Hematopoietic multipotent progenitor cell treated with erythropoietin and hydrocortisone succinate and interleukin-3 and kit ligand, for 6 days (in vitro differentiated cells): Measurements from ENCODE around the gene ZBTB16.
A peak's percentile ranks its signal among the peaks of the same experiment; 100 is the strongest.

ENCODE experiments used
- DNase-seq: peaks from one replicate; pipeline ENCODE4 v3.0.0-alpha.2; 2015

ZBTB16 gene

GRCh38 chr11:114193730-114194679 lies 134.5 kb downstream of the ZBTB16 start:
- no peak for DNase-seq

DNA sequence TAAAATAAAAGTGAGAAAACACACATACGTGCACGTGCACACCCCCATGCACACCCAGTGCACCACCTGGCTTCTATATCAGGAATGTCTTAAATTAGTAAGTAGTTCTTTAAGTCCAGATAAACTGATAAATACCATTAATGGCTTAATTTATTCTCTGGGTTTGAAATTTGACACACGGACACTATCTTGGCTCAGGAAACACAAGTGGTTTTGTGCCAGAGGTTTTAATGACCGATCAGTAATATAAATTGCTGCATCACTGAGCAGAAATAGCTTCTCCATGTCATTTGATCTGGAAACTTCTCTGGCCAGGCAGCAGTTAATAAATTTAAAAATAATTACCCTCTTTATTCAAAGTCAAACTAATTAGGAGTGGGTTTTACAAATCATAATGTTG lies 135.2 kb downstream of the ZBTB16 start:
- no peak for DNase-seq

- no peak for DNase-seq
These were observed 135.6 kb downstream of the ZBTB16 start for GRCh38 chr11:114195151-114195550.

- DNase-seq, result peak; percentile 49
These were observed 136.6 kb downstream of the ZBTB16 start for GRCh38 chr11:114195981-114196731.

GRCh38 chr11:114196997-114197703 lies 137.6 kb downstream of the ZBTB16 start:
- DNase-seq, result no peak

- DNase-seq, result no peak
These were observed 138.4 kb downstream of the ZBTB16 start for GRCh38 chr11:114197799-114198500.

DNA sequence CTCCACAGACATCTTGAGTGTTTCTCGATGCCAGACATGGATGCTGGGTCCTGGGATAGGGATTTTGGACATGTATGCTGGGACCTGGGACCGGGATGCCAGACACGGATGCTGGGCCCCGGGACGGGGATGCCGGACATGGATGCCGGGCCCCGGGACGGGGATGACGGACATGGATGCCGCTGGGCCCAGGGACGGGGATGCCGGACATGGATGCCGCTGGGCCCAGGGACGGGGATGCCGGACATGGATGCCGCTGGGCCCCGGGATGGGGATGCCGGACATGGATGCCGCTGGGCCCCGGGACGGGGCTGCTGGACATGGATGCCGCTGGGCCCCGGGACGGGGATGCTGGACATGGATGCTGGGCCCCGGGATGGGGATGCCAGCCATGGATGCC lies 139.5 kb downstream of the ZBTB16 start:
- no peak for DNase-seq

DNA sequence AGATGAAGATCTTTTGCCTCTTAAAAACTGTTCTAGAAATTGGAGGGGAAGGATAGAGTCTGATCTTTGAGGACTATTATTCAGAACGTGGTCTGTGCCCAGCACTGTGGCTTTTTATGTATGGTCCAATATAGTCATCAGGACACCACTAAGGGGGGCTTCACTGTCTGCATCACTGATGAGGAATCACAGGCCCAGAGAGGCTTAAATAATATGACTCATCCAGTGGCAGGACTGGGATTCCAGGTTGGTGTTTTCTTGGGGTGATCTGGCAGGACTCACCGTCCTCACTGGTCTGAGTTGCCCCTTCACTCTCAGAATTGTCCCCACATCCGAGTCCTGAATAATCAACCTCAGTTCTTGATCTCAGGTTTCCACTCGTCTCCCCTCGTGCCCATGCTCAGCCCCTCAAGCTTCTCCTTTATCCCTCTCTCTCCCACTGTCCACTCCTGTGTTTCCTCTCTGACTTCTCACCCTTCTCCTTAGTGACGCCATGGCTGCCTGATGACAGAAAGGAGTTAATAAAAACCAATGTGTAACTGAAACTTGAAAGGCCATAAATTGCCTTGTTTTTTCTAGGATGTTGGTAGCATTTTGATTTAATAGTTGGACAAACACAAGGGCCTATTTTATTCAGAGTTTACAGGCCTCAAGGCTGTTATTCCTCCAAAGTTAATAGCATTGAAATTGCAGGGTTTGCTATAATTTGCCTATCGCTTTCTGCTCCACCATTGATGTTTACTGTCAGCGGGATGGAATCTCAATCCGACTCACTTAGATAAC lies 141.0 kb downstream of the ZBTB16 start:
- no peak for DNase-seq

GRCh38 chr11:114201219-114201618 lies 141.7 kb downstream of the ZBTB16 start:
- no peak for DNase-seq

DNA sequence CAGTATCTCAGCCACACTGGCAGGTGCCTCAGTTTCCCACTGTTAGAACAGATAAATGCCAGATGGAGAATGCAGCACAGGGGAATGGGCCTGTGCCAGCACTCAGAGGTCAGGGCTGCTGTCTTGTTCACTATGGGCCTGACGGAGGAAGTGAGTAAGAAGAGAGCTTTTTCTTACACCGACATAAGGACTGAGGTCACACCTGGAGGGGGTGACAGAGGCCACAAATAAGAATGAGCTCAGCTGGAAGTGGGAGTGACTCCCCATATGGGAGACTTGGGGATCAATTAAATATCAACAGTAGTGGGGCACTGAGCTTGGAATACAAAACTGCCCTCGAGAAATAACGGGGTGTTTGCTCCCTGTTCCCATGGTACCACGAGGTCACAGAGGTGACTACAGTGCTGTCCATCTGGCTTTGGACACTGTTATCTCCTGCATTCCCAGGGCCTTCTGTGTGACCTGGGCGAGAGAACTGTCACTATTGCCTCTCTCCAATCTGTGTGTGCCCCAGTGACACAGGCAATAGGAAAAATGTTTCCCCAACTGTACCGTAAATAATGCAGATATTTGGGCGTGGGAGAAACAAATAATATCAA lies 142.6 kb downstream of the ZBTB16 start:
- no peak for DNase-seq

GRCh38 chr11:114207096-114207495 lies 147.6 kb downstream of the ZBTB16 start:
- no peak for DNase-seq

DNA sequence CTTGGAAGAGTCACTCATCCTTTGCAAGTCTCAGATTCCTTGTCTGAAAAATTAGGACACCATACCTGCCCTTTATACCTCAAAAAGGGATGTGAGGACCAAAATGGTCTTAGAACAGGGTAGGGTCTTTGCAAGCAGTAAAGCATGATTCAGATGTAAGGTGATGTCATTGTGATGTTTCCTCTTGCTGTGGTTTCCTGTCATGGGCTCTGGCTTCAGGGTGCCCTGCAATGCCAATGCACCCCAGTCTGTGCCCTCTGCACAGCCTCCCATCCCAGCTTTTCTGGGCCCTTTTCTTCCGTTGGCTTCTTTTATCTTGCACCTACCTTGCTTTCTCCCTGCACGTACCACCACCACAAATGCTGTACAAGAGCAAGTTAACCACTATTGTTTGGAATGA lies 148.9 kb downstream of the ZBTB16 start:
- no peak for DNase-seq

DNA sequence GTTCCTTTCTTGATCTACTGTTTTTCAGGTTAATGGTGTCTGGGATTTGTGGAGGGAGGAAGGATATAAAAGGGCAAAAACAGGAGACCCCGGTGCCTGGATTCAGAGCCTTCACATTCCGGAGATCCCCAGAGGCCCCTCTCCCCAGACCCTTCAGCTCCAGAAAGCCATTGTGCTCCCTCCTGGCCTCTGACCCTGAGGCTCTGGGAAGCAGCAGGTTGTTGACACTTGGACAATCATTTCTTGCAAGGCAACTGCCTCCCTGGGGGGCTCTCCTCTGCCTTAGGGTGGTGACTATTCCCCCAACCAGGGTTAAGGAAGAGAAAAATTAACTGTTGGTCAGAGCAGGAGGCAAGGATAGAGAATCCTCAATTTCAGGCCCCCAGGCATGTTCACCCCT lies 149.8 kb downstream of the ZBTB16 start:
- DNase-seq, result no peak

DNA sequence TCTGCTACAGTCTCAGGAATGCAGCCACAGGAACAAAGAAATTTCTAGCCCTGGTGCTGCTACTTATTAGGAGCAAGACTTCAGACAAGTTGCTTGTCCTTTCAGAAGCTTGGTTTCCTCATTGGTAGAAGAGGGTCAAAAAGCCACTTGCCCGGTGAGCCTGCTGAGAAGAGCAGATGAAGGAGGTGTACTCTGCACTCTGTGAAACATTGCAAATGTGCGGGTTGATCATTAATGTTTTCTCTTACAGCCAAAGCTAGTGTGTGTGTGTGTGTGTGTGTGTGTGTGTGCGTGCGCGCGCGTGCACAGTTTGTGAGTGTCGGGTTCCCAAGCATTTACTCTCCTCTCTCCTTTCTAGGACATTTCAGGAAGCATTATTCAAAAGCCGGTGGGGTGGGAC lies 150.4 kb downstream of the ZBTB16 start:
- DNase-seq, result no peak

GRCh38 chr11:114211444-114212121 lies 152.1 kb downstream of the ZBTB16 start:
- no peak for DNase-seq

DNA sequence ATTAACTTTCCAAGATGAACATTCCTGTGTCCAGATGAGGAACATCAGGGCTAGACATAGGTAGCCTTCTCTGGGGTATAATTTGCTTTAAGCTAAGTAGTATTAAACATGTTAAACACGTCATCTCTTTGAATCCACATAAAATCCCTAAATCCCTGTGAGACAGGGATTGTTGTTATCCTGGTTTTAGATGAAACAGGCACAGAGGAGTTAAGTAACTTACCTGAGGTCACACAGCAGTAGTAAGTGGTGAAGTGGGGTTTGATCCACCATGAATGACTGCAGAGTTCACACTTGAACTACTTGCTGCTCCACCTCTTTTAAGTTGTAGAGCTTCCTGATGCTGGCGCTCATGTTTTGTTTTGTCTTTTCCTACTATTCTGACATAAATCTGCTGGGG lies 154.1 kb downstream of the ZBTB16 start:
- DNase-seq, result no peak

DNA sequence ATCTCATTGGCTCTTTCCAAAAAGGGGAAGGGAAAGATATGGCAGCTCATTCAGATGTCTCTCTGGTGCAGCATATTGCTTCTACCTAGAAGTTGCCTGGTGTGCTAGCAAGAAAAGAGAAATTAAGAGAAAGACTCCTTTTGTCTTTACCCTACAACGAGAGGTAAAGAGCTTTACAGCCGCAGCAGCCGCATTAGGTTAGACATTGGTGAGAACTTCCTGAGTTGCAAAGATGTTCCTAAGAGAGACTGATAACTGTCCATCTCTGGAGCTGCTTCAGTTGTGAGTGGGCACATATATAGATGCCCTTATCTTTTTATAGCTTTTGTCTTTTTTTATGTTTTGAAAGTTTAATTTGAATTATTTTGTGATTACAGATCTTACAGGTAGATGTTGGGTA lies 155.9 kb downstream of the ZBTB16 start:
- DNase-seq, result peak; percentile 75

- peak; percentile 99 for DNase-seq
These were observed 156.6 kb downstream of the ZBTB16 start for GRCh38 chr11:114215871-114216795.

GRCh38 chr11:114216796-114217180 lies 157.3 kb downstream of the ZBTB16 start:
- peak; percentile 87 for DNase-seq

- DNase-seq, result no peak
These were observed 159.0 kb downstream of the ZBTB16 start for GRCh38 chr11:114218508-114218907.
